Gastroesophageal sphincter (tissue), 3 donors: ENCODE data around the gene MXRA8.

Experiments
- CTCF ChIP-seq, 4 experiments: fragments of 200-600 bp in 2 of 4; fragments of 450-650 bp in 2 of 4; sonication (generic) in 1 of 4; IDR thresholded peaks; one replicate each; pipeline ENCODE4 v1.5.1; 2017 to 2019; ENCODE audit warnings: antibody characterized with exemption in 4 of 4, mild to moderate bottlenecking in 2 of 4, moderate library complexity in 2 of 4
- POLR2A ChIP-seq, 2 donors: fragments of 450-650 bp; IDR thresholded peaks; one replicate each; pipeline ENCODE4 v1.6.1; 2017; ENCODE audit warnings: antibody characterized with exemption in 2 of 2, mild to moderate bottlenecking in 2 of 2, moderate library complexity in 1 of 2

- TF ChIP-seq POLR2A (IDR thresholded peaks at IDR 0.05) (no peak), CTCF (IDR thresholded peaks at IDR 0.05) (no peak)
Measured at GRCh38 chr1:1319646-1319941, 38.8 kb downstream of the MXRA8 start.
